Prostate gland (tissue), 2 donors: ENCODE results near the gene KCNT1.

Source experiments
- POLR2AphosphoS5 ChIP-seq: sonication (generic); formaldehyde crosslinking; IDR thresholded peaks from one replicate; pipeline ENCODE4 v1.6.1; 2017; ENCODE audit warnings: antibody characterized with exemption
- TF ChIP-seq, protein P1 (sequence below), 4 experiments: fragments of 200-600 bp in 2 of 4; fragments of 450-650 bp in 2 of 4; sonication (generic) in 2 of 4; IDR thresholded peaks; 1 replicate in 3 of 4; 2 replicates in 1 of 4; pipeline ENCODE4 v1.5.1; 2016 to 2019; ENCODE audit warnings: antibody characterized with exemption in 4 of 4, mild to moderate bottlenecking in 2 of 4, moderate library complexity in 2 of 4

DNA sequence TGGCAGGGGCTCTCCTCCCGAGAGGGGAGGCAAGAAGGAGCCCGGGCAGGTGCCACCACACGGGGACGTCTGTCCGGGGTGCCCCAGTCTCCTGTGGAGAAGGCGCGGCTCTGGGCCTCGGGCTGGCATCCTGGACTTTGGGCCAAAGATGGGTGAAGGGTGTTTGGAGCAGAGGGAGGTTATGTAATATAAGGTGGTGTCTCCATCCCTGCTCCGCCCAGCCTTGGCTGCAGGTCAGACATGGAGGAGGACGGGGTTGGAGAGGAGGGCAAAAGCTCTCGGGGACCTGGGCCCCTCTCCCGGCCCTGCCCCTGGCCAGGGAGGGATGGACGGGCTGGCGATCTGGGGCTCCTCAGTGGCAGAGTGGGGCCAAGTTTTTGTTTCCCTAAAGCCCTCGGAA, 1.5 kb upstream of the KCNT1 start:
- no peak for TF ChIP-seq POLR2AphosphoS5
- TF ChIP-seq, protein P1, sequence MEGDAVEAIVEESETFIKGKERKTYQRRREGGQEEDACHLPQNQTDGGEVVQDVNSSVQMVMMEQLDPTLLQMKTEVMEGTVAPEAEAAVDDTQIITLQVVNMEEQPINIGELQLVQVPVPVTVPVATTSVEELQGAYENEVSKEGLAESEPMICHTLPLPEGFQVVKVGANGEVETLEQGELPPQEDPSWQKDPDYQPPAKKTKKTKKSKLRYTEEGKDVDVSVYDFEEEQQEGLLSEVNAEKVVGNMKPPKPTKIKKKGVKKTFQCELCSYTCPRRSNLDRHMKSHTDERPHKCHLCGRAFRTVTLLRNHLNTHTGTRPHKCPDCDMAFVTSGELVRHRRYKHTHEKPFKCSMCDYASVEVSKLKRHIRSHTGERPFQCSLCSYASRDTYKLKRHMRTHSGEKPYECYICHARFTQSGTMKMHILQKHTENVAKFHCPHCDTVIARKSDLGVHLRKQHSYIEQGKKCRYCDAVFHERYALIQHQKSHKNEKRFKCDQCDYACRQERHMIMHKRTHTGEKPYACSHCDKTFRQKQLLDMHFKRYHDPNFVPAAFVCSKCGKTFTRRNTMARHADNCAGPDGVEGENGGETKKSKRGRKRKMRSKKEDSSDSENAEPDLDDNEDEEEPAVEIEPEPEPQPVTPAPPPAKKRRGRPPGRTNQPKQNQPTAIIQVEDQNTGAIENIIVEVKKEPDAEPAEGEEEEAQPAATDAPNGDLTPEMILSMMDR (IDR thresholded peaks at IDR 0.05), result no peak
